HG02642 (cell line): ENCODE measurements around the gene CDK11A.
"Not testable (repeated sequence)": the region's sequence is repeated elsewhere in the genome, so short reads cannot be mapped to it uniquely, and the experiment has no call there.

ENCODE experiments used
- ATAC-seq: cut with Tn5 transposase; IDR thresholded peaks from one replicate; pipeline ENCODE4 v1.9.1; 2021; ENCODE audit warnings: mild to moderate bottlenecking; ENCODE audit not compliant: unreplicated experiment, poor library complexity

Gene CDK11A

GRCh38 chr1:1755426-1755825 is 31.3 kb upstream of the CDK11A start:
- ATAC-seq = no peak

GRCh38 chr1:1754051-1754815 is 30.1 kb upstream of the CDK11A start:
- no peak for ATAC-seq

- ATAC-seq = no peak
Measured at GRCh38 chr1:1753607-1754005, 29.4 kb upstream of the CDK11A start.

- ATAC-seq = no peak
Measured at GRCh38 chr1:1752636-1753606, 28.8 kb upstream of the CDK11A start.

- no peak for ATAC-seq
Measured at GRCh38 chr1:1752190-1752589, 28.0 kb upstream of the CDK11A start.

- ATAC-seq = not testable (repeated sequence)
Measured at GRCh38 chr1:1749941-1750340, 25.8 kb upstream of the CDK11A start.

- no peak for ATAC-seq
Measured at GRCh38 chr1:1748686-1749321, 24.6 kb upstream of the CDK11A start.

DNA sequence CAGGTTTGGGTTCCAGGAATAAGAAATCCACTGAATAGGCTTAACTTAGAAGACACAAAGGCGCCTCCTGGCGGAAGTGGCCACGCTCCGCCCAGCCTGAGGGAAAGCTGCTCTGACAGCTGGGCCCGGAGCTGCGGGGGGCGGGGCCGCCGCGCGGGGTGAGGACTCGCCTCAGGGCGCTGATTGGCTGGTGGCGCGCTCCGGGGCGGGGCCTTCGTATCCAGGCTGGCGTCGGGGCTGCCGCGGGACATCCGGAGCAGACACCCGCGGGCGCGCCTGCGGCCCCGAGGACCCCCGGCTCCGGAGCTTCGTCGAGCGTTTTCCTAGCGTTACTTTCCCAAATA is 22.4 kb upstream of the CDK11A start:
- ATAC-seq = peak; percentile 90

- ATAC-seq = peak; percentile 66
Measured at GRCh38 chr1:1745651-1746565, 21.8 kb upstream of the CDK11A start.

DNA sequence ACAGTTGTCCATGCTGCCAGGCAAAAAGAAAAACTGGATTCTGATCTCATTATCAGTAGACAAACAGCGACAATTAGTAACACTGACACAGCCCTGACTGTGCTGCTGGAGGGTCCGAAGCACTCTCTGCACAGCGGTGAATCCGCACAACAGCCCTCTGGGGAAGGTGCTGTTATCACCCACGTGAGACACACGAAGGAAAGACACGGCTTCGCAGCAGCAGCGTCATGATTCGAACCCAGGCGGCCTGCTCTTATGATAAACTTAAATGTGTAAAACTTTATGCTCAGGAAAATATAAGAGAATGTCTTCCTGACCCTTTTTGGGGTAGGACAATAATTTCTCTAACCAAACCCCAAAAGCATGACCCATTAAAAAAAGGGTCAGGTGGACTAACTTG is 18.4 kb upstream of the CDK11A start:
- ATAC-seq = not testable (repeated sequence)

DNA sequence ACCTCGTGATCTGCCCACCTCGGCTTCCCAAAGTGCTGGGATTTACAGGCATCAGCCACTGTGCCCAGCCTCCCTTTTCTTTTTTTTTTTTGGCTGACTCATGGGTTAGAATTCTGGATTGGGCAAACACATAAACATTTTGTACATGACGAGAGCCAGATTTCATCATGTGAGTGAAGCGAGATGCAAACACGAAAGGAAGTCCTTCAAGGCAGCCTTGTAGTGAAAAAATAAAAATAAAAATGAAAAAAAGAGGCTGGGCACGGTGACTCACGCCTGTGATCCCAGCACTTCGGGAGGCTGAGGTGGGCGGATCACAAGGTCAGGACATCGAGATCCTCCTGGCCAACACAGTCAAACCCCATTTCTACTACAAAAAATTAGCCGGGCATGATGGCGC is 16.9 kb upstream of the CDK11A start:
- not testable (repeated sequence) for ATAC-seq

DNA sequence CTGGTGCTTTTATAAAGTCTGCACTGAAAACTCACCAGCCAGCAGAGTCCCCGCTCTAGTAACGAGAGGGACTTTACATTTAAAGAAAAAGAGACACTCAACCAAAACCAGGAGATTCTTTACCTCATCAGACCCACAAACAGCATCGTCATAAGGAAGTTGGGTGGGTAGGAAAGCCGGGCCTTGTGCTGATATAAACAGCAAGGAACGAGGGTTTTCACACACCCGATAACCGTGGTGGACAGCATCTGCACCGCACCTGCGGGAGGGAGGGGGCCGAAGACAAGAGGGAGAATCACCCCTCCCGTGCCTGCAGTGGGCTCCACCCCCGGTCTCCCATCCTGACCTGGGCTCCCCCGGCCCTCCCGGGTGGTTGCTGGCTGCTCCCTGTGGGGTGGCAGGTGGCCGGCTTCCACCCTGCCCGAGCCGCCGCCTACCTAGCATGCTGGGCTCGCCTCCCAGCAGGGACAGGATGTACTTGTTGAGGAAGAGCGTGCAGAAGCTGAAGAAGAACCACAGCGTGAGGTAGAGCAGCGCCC is 14.7 kb upstream of the CDK11A start:
- ATAC-seq = not testable (repeated sequence)

- ATAC-seq = not testable (repeated sequence)
Measured at GRCh38 chr1:1737675-1738590, 13.8 kb upstream of the CDK11A start.

DNA sequence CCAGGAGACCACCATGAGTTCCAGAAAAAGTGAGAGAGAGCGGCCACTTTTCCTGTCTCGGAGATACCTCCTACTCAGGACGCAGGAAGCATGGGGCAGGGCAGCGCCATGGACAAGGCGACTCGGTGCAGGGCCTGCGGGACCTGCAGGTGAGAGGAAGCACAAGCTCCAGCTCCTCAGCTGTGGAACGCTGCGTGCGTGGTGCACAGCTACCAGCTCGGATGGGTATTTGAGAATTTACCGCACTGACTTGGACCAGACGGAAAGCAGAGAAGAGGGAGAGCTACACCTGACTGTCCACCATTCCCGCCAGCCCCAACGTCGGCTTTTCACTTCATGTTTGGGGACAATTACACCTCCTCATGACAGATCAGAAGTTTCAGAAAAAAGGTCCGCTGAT is 8.2 kb upstream of the CDK11A start:
- no peak for ATAC-seq

DNA sequence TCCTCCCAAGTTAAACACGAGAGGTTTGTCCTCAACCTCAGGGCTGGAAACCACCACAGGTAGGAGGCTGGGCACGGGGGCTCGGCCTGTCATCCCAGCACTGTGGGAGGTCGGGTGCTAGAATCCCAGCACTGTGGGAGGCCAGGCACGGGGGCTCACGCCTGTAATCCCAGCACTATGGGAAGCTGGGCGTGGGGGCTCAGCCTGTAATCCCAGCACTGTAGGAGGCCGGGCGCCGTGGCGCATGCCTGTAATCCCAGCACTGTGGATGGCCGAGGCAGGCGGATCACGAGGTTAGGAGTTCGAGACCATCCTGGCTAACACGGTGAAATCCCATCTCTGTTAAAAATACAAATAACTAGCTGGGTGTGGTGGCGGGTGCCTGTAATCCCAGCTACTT is 6.7 kb upstream of the CDK11A start:
- no peak for ATAC-seq

GRCh38 chr1:1730230-1730629 is 6.1 kb upstream of the CDK11A start:
- not testable (repeated sequence) for ATAC-seq

- ATAC-seq = not testable (repeated sequence)
Measured at GRCh38 chr1:1729116-1729816, 5.1 kb upstream of the CDK11A start.
